Ascending aorta (tissue), 2 donors: ENCODE data around the gene TAPBP. TPM values are rescaled to one million over a fixed set of nuclear protein-coding genes. Genes with fewer than 3 reads are reported as not detected.
"Not testable (repeated sequence)": the region's sequence is repeated elsewhere in the genome, so short reads cannot be mapped to it uniquely, and the experiment has no call there.

Experiments
- DNase-seq, 2 donors: peaks; one replicate each; pipeline ENCODE4 v3.0.0-alpha.2; 2019; ENCODE audit warnings: low spot score in 2 of 2
- H3K27ac ChIP-seq, 2 donors: fragments of 200-600 bp; sonication (generic); one replicate each; pipeline ENCODE4 v1.5.1; 2016 to 2017; ENCODE audit warnings: mild to moderate bottlenecking in 1 of 2
- H3K27me3 ChIP-seq: fragments of 200-600 bp; sonication (generic); one replicate; pipeline ENCODE4 v1.5.1; 2017
- H3K36me3 ChIP-seq, 2 donors: fragments of 200-600 bp; sonication (generic); one replicate each; pipeline ENCODE4 v1.5.1; 2016
- H3K4me1 ChIP-seq, 2 donors: fragments of 200-600 bp; sonication (generic); one replicate each; pipeline ENCODE4 v1.5.1; 2016 to 2017; ENCODE audit warnings: mild to moderate bottlenecking in 1 of 2
- H3K4me3 ChIP-seq, 2 donors: fragments of 200-600 bp; sonication (generic); one replicate each; pipeline ENCODE4 v1.5.1; 2016 to 2017; ENCODE audit warnings: mild to moderate bottlenecking in 1 of 2
- H3K9me3 ChIP-seq, 2 donors: fragments of 200-600 bp; sonication (generic); one replicate each; pipeline ENCODE4 v1.5.1; 2016
- intact Hi-C: fragments of 100-400 bp; cut with DNase I; formaldehyde crosslinking; loops from one replicate; pipeline ENCODE4 v1.15.1; 2023
- total RNA-seq: library from RNA; depleted of rRNA; stranded (reverse); fragments of >200 nt; gene quantifications from one replicate; pipeline ENCODE4 v1.1.0, GENCODE V29; 2016
- TF ChIP-seq, protein P1 (sequence below), 3 experiments: fragments of 200-600 bp in 2 of 3; fragments of 450-650 bp in 1 of 3; sonication (generic) in 2 of 3; IDR thresholded peaks; one replicate each; pipeline ENCODE4 v1.5.1; 2016 to 2019; ENCODE audit warnings: antibody characterized with exemption in 3 of 3, mild to moderate bottlenecking in 1 of 3, moderate library complexity in 1 of 3

Gene TAPBP
- total RNA-seq, 1 donor from 2014 or later: 185 TPM

DNA sequence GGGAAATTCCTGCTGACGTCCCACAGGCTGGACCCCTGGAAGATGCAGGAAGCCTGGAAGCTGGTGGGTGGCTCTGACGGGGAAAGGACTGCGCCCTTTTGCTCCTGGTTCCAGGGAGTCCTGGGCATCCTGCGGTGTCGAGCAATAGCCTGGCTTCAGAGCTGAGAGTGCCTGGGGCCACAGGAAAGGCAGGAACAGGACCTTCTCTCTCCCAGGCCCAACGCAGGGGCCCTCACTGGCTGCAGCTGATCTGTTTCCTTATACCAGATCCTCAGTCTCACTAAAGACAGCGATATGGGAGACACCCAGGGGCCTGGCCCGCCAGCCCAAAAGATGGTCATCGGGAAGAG lies 35.5 kb downstream of the TAPBP start:
- H3K9me3 ChIP-seq: no peaks in the 10 kb centered on the region
- no peak for DNase-seq
- TF ChIP-seq, protein P1, sequence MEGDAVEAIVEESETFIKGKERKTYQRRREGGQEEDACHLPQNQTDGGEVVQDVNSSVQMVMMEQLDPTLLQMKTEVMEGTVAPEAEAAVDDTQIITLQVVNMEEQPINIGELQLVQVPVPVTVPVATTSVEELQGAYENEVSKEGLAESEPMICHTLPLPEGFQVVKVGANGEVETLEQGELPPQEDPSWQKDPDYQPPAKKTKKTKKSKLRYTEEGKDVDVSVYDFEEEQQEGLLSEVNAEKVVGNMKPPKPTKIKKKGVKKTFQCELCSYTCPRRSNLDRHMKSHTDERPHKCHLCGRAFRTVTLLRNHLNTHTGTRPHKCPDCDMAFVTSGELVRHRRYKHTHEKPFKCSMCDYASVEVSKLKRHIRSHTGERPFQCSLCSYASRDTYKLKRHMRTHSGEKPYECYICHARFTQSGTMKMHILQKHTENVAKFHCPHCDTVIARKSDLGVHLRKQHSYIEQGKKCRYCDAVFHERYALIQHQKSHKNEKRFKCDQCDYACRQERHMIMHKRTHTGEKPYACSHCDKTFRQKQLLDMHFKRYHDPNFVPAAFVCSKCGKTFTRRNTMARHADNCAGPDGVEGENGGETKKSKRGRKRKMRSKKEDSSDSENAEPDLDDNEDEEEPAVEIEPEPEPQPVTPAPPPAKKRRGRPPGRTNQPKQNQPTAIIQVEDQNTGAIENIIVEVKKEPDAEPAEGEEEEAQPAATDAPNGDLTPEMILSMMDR (IDR thresholded peaks at IDR 0.05): no peak
- H3K27me3 ChIP-seq: no peaks in the 10 kb centered on the region
- peaks cover 6 to 27% of the 10 kb centered on the region in 2 donors for H3K4me1 ChIP-seq
- H3K4me3 ChIP-seq: peak overlapping the region in 1 of 2 donors; percentile 80
- peaks cover 24 to 49% of the 10 kb centered on the region in 2 donors for H3K36me3 ChIP-seq
- intact Hi-C loops: no loop called here
- H3K27ac ChIP-seq: no peak overlapping the region

DNA sequence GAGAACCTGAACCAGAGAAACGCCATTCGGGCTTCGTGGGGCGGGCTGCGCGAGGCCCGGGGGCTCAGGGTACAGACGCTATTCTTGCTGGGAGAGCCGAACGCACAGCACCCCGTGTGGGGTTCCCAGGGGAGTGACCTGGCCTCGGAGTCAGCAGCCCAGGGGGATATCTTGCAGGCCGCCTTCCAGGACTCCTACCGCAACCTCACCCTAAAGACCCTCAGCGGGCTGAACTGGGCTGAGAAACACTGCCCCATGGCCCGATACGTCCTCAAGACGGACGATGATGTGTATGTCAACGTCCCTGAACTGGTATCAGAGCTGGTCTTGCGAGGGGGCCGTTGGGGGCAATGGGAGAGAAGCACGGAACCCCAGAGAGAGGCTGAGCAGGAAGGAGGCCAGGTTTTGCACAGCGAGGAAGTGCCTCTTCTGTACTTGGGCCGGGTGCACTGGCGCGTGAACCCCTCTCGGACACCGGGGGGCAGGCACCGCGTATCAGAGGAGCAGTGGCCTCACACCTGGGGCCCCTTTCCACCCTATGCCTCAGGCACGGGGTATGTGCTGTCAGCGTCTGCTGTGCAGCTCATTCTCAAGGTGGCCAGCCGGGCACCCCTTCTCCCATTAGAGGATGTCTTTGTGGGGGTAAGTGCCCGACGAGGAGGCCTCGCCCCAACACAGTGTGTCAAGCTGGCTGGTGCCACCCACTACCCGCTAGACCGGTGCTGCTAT lies 36.1 kb downstream of the TAPBP start:
- intact Hi-C loops: loop anchor here (1.0 kb wide), 2 partner anchors 10 to 20 kb away; partner anchors contain the start of gene RGL2
- H3K27me3 ChIP-seq: no peaks in the 10 kb centered on the region
- H3K27ac ChIP-seq: peak overlapping the region; percentile 85 to 93
- H3K9me3 ChIP-seq: no peaks in the 10 kb centered on the region
- DNase-seq: no peak
- H3K4me3 ChIP-seq: peak overlapping the region; percentile 69 to 80
- TF ChIP-seq, protein P1 (IDR thresholded peaks at IDR 0.05): no peak
- H3K4me1 ChIP-seq: peaks cover 6 to 33% of the 10 kb centered on the region in 2 donors
- peaks cover 22 to 49% of the 10 kb centered on the region in 2 donors for H3K36me3 ChIP-seq

DNA sequence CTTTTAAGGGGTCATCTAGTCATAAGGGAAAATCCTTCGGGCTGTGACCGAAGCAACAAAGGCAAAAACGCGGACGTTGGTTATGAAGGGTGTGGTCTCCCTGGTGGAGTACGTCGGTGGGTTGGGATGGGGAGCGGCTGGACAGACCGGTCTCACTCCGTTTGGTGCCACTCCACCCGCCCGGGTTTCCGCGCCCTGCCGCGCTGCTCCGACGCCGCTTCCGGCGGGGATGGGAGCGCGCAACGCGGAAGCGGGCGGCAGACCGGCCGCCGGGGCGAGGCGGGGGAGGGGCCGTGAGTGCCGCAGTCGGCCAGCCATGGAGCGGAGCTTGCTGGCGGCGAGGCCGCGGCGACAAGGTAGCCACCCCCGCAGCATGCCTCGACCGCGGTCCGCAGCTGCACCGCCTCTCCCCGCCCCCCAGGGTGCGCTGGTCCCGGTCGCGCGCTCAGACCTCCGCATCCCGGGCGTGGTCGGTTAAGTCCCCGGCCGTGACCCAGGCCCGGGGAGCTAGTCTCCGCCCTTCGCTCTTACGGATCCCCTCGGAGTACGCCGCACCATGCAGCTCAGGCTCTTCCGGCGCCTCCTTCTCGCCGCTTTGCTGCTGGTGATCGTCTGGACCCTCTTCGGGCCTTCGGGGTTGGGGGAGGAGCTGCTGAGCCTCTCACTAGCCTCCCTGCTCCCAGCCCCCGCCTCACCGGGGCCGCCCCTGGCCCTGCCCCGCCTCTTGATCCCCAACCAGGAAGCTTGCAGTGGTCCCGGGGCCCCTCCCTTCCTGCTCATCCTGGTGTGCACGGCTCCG lies 36.8 kb downstream of the TAPBP start, which contains the start of gene B3GALT4:
Gene B3GALT4, plus strand, starts transcription at position 260 of the 799 bp plus-strand sequence. Its CDS starts 297 bp downstream, at position 557.
- TF ChIP-seq, protein P1 (IDR thresholded peaks at IDR 0.05): peak; percentile 55 to 61 (median 57)

DNA sequence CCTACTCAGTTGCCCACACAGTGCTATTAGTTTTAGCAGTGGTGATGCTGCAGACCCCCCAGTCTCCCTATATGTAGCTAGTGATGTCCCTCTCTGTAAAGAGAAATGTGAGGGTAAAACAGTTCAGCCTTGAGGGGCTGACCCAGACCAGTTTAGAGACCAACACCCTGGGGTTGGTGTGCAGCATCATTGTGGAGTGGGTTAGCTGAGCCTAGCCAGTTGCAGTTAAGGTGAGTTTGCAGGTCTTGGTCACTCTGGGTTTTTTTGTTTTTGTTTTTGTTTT lies 37.4 kb downstream of the TAPBP start:
- intact Hi-C loops: no loop called here
- Histone ChIP-seq H3K27ac (peak overlapping the region; percentile 85 to 93), H3K36me3 (peaks cover 22 to 42% of the 10 kb centered on the region in 2 donors), H3K27me3 (no peaks in the 10 kb centered on the region), H3K9me3 (no peaks in the 10 kb centered on the region), H3K4me1 (peaks cover 9 to 36% of the 10 kb centered on the region in 2 donors), H3K4me3 (peak overlapping the region; percentile 69 to 80)
- no peak for DNase-seq
- TF ChIP-seq, protein P1 (IDR thresholded peaks at IDR 0.05): no peak

More for the DNA sequence above, 36.8 kb downstream of the TAPBP start, which contains the start of gene B3GALT4:
- Histone ChIP-seq H3K4me3 (peak within 1 kb of the TSS; percentile 69 to 80), H3K27me3 (no peaks in the 10 kb centered on the region), H3K9me3 (no peaks in the 10 kb centered on the region), H3K36me3 (peaks cover 22 to 42% of the 10 kb centered on the region in 2 donors), H3K27ac (peak within 1 kb of the TSS; percentile 85 to 93), H3K4me1 (peaks cover 9 to 36% of the 10 kb centered on the region in 2 donors)
- intact Hi-C loops: loop anchor here (1.0 kb wide), 2 partner anchors 11 to 21 kb away; partner anchors contain the start of gene RGL2
- peak in 1 of 2 donors; percentile 84 for DNase-seq

DNA sequence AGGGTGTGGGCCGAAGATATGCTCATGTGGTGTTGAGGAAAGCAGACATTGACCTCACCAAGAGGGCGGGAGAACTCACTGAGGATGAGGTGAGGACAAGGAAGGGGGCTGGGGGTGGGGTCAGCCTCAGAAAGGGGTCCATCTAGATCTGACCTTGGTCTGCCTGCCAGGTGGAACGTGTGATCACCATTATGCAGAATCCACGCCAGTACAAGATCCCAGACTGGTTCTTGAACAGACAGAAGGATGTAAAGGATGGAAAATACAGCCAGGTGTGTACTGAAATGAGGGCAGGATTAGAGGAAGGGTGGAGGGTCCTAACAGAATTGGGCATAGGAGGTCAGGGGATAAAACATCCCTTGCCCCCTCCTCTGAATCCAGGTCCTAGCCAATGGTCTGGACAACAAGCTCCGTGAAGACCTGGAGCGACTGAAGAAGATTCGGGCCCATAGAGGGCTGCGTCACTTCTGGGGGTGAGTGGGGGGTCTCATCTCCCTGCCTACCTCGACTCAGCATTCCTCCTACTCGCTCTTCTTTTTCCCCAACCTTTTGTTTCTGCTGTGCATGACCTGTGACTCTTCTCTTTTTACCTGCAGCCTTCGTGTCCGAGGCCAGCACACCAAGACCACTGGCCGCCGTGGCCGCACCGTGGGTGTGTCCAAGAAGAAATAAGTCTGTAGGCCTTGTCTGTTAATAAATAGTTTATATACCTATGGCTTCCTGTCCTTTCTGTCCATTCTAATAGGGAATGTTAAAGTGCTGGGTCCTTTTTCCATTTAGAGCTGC lies 37.9 kb downstream of the TAPBP start:
- H3K27me3 ChIP-seq, DNase-seq, H3K9me3 ChIP-seq, intact Hi-C loops: not testable (repeated sequence)
- Histone ChIP-seq H3K27ac (peak overlapping the region; percentile 85 to 93), H3K36me3 (peaks cover 22 to 42% of the 10 kb centered on the region in 2 donors), H3K4me1 (peaks cover 9 to 39% of the 10 kb centered on the region in 2 donors), H3K4me3 (peak overlapping the region; percentile 69 to 80)
